Spleen (tissue), 7 donors: ENCODE results near the gene ALG14.

Source experiments
- CTCF ChIP-seq, 11 experiments: fragments of 200-600 bp in 7 of 11; fragments of 450-650 bp in 4 of 11; sonication (generic) in 4 of 11; IDR thresholded peaks in 8 of 11; conservative IDR thresholded peaks in 3 of 11; 1 replicate in 7 of 11; 2 replicates in 4 of 11; pipeline versions ENCODE4 v1.4.0 to v1.8.0; 2016 to 2021; ENCODE audit warnings: antibody characterized with exemption in 11 of 11, inconsistent platforms in 4 of 11, mild to moderate bottlenecking in 1 of 11
- POLR2A ChIP-seq, 3 donors: fragments of 450-650 bp; IDR thresholded peaks; one replicate each; pipeline ENCODE4 v1.5.1; 2017; ENCODE audit warnings: antibody characterized with exemption in 3 of 3, mild to moderate bottlenecking in 1 of 3
- donor health status: DM: no; HTN: no; CAD: no; lungs with moderate emphysema.
- donor health status: DM: no; HTN: no; CAD: no.
- donor health status: DM: no; HTN: no; CAD: no.

- TF ChIP-seq POLR2A (IDR thresholded peaks at IDR 0.05) (no peak), CTCF (IDR thresholded peaks at IDR 0.05 in 8 of 11, conservative IDR thresholded peaks at IDR 0.05 in 3 of 11) (no peak)
Observed at GRCh38 chr1:94958081-94958480, 114.7 kb downstream of the ALG14 start.
